OCI-LY7 (cell line): ENCODE data around the gene FOS. TPM values are rescaled to one million over a fixed set of nuclear protein-coding genes. Genes with fewer than 3 reads are reported as not detected.

ENCODE experiments used
- BruUV-seq: library from RNA; stranded (reverse); fragments of 400-500 nt; replicated peaks from 2 replicates; lab custom pipeline; 2021; lab: Mats Ljungman, UMichigan
- CTCF ChIA-PET: fragments of 300-600 bp; sonication (Branson Sonifier 250); formaldehyde crosslinking; loops from one replicate; lab custom pipeline; 2022; ENCODE audit warnings: antibody characterized with exemption; ENCODE audit not compliant: unreplicated experiment; lab: Charles Lee
- POLR2A ChIA-PET: fragments of 300-600 bp; sonication (Branson Sonifier 250); formaldehyde crosslinking; loops from one replicate; lab custom pipeline; 2022; ENCODE audit warnings: antibody characterized with exemption; lab: Charles Lee
- DNase-seq: peaks from one replicate; pipeline ENCODE4 v3.0.0-alpha.2; 2015; ENCODE audit warnings: low spot score
- H2AFZ ChIP-seq: fragments of 200-600 bp; sonication (generic), shearing (Covaris generic); 2 replicates; pipeline ENCODE4 v1.6.1; 2014; ENCODE audit warnings: mild to moderate bottlenecking, antibody characterized with exemption, low read length, moderate library complexity
- H3K27ac ChIP-seq: fragments of 200-600 bp; sonication (generic); 2 replicates; pipeline ENCODE4 v1.5.1; 2014; ENCODE audit warnings: mixed run types, low read depth, mild to moderate bottlenecking, moderate library complexity, low read length, inconsistent platforms; ENCODE audit not compliant: poor library complexity, severe bottlenecking
- H3K36me3 ChIP-seq: fragments of 200-600 bp; sonication (generic); 2 replicates; pipeline ENCODE4 v1.6.1; 2014; ENCODE audit warnings: mild to moderate bottlenecking, antibody characterized with exemption, low read length, moderate library complexity, mixed read lengths; ENCODE audit not compliant: insufficient read depth
- H3K4me1 ChIP-seq: fragments of 200-600 bp; sonication (generic); 2 replicates; pipeline ENCODE4 v1.5.1; 2014; ENCODE audit warnings: mild to moderate bottlenecking, low read length; ENCODE audit not compliant: insufficient read depth, poor library complexity, severe bottlenecking
- H3K4me2 ChIP-seq: fragments of 200-600 bp; sonication (generic); 2 replicates; pipeline ENCODE4 v1.6.1; 2014; ENCODE audit warnings: mild to moderate bottlenecking, low read length
- H3K4me3 ChIP-seq: fragments of 200-600 bp; sonication (generic); 2 replicates; pipeline ENCODE4 v1.5.1; 2014; ENCODE audit warnings: mild to moderate bottlenecking, low read depth, low read length; ENCODE audit not compliant: poor library complexity, severe bottlenecking
- H3K79me2 ChIP-seq: fragments of 200-600 bp; sonication (generic); 2 replicates; pipeline ENCODE4 v1.6.1; 2016; ENCODE audit warnings: low read depth, mild to moderate bottlenecking, low read length, moderate library complexity, mixed read lengths; ENCODE audit not compliant: insufficient read depth
- H3K9me2 ChIP-seq: fragments of 200-600 bp; sonication (generic); 2 replicates; pipeline ENCODE4 v1.6.1; 2016; ENCODE audit warnings: mild to moderate bottlenecking, low read length, mixed read lengths; ENCODE audit not compliant: insufficient read depth
- H3K9me3 ChIP-seq: fragments of 200-600 bp; sonication (generic); 2 replicates; pipeline ENCODE4 v1.6.1; 2014; ENCODE audit warnings: mild to moderate bottlenecking, mixed run types, low read length, mixed read lengths
- H4K20me1 ChIP-seq: fragments of 200-600 bp; sonication (generic); 2 replicates; pipeline ENCODE4 v1.6.1; 2014; ENCODE audit warnings: mild to moderate bottlenecking, antibody characterized with exemption, low read length, moderate library complexity, mixed read lengths; ENCODE audit not compliant: insufficient read depth
- EZH2phosphoT487 ChIP-seq: fragments of 200-600 bp; sonication (generic); IDR thresholded peaks from 2 replicates; pipeline ENCODE4 v1.6.1; 2018; ENCODE audit warnings: low read depth, borderline replicate concordance, mild to moderate bottlenecking, mixed run types, antibody characterized with exemption, low read length, moderate library complexity, mixed read lengths
- intact Hi-C: fragments of 100-400 bp; cut with micrococcal nuclease; formaldehyde crosslinking; loops from one replicate; pipeline ENCODE4 v1.10.0; 2022; ENCODE audit not compliant: unreplicated experiment
- total RNA-seq, 2 experiments: library from RNA; depleted of rRNA in 1 of 2; stranded (reverse); fragments of >200 nt in 1 of 2; shearing (Covaris generic) in 1 of 2; gene quantifications; 2 replicates each; pipeline ENCODE4 v1.2.3, GENCODE V29; 2014 to 2022
- TF ChIP-seq, protein P1 (sequence below): fragments of 200-600 bp; sonication (generic); conservative IDR thresholded peaks from 2 replicates; pipeline ENCODE4 v1.5.1; 2014; ENCODE audit warnings: mild to moderate bottlenecking, antibody characterized with exemption, low read length, moderate library complexity, mixed read lengths

FOS gene
- total RNA-seq, 2 experiments from 2014 or later: 3.3 to 16.9 TPM

GRCh38 chr14:75295061-75295461 lies 16.4 kb downstream of the FOS start:
- Histone ChIP-seq H3K9me3 (no peaks in the 10 kb centered on the region), H3K9me2 (no peaks in the 10 kb centered on the region), H3K27ac (peak overlapping the region; percentile 19), H3K79me2 (no peaks in the 10 kb centered on the region), H2AFZ (peak overlapping the region; percentile 91), H3K4me3 (peak overlapping the region; percentile 74), H3K4me1 (peaks cover 21% of the 10 kb centered on the region), H3K36me3 (no peaks in the 10 kb centered on the region), H3K4me2 (peak overlapping the region; percentile 72), H4K20me1 (no peaks in the 10 kb centered on the region)
- TF ChIP-seq, protein P1, sequence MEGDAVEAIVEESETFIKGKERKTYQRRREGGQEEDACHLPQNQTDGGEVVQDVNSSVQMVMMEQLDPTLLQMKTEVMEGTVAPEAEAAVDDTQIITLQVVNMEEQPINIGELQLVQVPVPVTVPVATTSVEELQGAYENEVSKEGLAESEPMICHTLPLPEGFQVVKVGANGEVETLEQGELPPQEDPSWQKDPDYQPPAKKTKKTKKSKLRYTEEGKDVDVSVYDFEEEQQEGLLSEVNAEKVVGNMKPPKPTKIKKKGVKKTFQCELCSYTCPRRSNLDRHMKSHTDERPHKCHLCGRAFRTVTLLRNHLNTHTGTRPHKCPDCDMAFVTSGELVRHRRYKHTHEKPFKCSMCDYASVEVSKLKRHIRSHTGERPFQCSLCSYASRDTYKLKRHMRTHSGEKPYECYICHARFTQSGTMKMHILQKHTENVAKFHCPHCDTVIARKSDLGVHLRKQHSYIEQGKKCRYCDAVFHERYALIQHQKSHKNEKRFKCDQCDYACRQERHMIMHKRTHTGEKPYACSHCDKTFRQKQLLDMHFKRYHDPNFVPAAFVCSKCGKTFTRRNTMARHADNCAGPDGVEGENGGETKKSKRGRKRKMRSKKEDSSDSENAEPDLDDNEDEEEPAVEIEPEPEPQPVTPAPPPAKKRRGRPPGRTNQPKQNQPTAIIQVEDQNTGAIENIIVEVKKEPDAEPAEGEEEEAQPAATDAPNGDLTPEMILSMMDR: 0 out of 2 replicates have a peak, but pooled peaks have one; percentile 8
- no peak for TF ChIP-seq EZH2phosphoT487
- no peak for DNase-seq
- no TSS peak for BruUV-seq
- ChIA-PET POLR2A (interaction anchor here (0.6 to 1.5 kb wide), 4 partner anchors 46 to 169 kb away, joined by 3 to 6 read pairs (median 3); no protein-coding TSS in a partner anchor), CTCF (interaction anchor here (0.6 to 1.3 kb wide), 5 partner anchors 9 to 163 kb away, joined by 3 to 20 read pairs (median 3); no protein-coding TSS in a partner anchor)
- intact Hi-C loops: loop anchor here (2.0 kb wide), 2 partner anchors 64 to 72 kb away; no protein-coding TSS in a partner anchor

- H3K4me1 ChIP-seq: peaks cover 21% of the 10 kb centered on the region
- POLR2A ChIA-PET: interaction anchor here (0.6 to 1.5 kb wide), 6 partner anchors 47 to 230 kb away, joined by 3 to 6 read pairs (median 3); no protein-coding TSS in a partner anchor
- H3K9me2 ChIP-seq: no peaks in the 10 kb centered on the region
- intact Hi-C loops: loop anchor here (1.0 to 2.0 kb wide), 6 partner anchors 65 to 168 kb away; partner anchors contain the start of genes NEK9 and TMED10
- peak; percentile 80 for DNase-seq
- peak overlapping the region; percentile 72 for H3K4me2 ChIP-seq
- peak overlapping the region; percentile 91 for H2AFZ ChIP-seq
- CTCF ChIA-PET: interaction anchor here (0.6 to 1.3 kb wide), 5 partner anchors 10 to 164 kb away, joined by 3 to 20 read pairs (median 3); no protein-coding TSS in a partner anchor
- no peak for TF ChIP-seq EZH2phosphoT487
- TF ChIP-seq, protein P1: peak; percentile 100
- no peaks in the 10 kb centered on the region for H3K36me3 ChIP-seq
- no peaks in the 10 kb centered on the region for H3K9me3 ChIP-seq
- peak overlapping the region; percentile 74 for H3K4me3 ChIP-seq
- peak overlapping the region; percentile 19 for H3K27ac ChIP-seq
- H4K20me1 ChIP-seq: no peaks in the 10 kb centered on the region
- H3K79me2 ChIP-seq: no peaks in the 10 kb centered on the region
- BruUV-seq: no TSS peak
Observed at GRCh38 chr14:75295491-75296345, 17.1 kb downstream of the FOS start.
